ENCODE data around the gene ABTB2.

The ABTB2 gene

GRCh38 chr11:34335801-34336200 lies 22.0 kb downstream of the ABTB2 start:
- no peak overlapping the region for H3K4me3 ChIP-seq (ENCODE audit: insufficient read depth, low read depth, low read length, poor library complexity, severe bottlenecking)
- no peak overlapping the region for H3K27ac ChIP-seq (ENCODE audit: insufficient read depth, low read length, poor library complexity, severe bottlenecking)
- no peaks in the 10 kb centered on the region for H3K9me3 ChIP-seq (ENCODE audit: control insufficient read depth, low read length)
- no peaks in the 10 kb centered on the region for H3K4me1 ChIP-seq (ENCODE audit: control insufficient read depth, insufficient read depth, low read length, poor library complexity, severe bottlenecking)
- H3K27me3 ChIP-seq (replicated peaks; ENCODE audit: control insufficient read depth, insufficient read depth, low read length, poor library complexity, severe bottlenecking): no peaks in the 10 kb centered on the region
- no peaks in the 10 kb centered on the region for H3K36me3 ChIP-seq (ENCODE audit: control insufficient read depth, insufficient read depth, low read length)
- DNase-seq: no peak

- H3K36me3 ChIP-seq (ENCODE audit: control insufficient read depth, insufficient read depth, low read length): no peaks in the 10 kb centered on the region
- no peaks in the 10 kb centered on the region for H3K27me3 ChIP-seq (replicated peaks; ENCODE audit: control insufficient read depth, insufficient read depth, low read length, poor library complexity, severe bottlenecking)
- no peak overlapping the region for H3K4me3 ChIP-seq (ENCODE audit: insufficient read depth, low read depth, low read length, poor library complexity, severe bottlenecking)
- DNase-seq: no peak
- no peak overlapping the region for H3K27ac ChIP-seq (ENCODE audit: insufficient read depth, low read length, poor library complexity, severe bottlenecking)
- H3K9me3 ChIP-seq (ENCODE audit: control insufficient read depth, low read length): no peaks in the 10 kb centered on the region
- no peaks in the 10 kb centered on the region for H3K4me1 ChIP-seq (ENCODE audit: control insufficient read depth, insufficient read depth, low read length, poor library complexity, severe bottlenecking)
Observed at GRCh38 chr11:34335331-34335730, 22.5 kb downstream of the ABTB2 start.

- no peak overlapping the region for H3K27ac ChIP-seq (ENCODE audit: insufficient read depth, low read length, poor library complexity, severe bottlenecking)
- no peak for DNase-seq
- no peaks in the 10 kb centered on the region for H3K36me3 ChIP-seq (ENCODE audit: control insufficient read depth, insufficient read depth, low read length)
- no peaks in the 10 kb centered on the region for H3K9me3 ChIP-seq (ENCODE audit: control insufficient read depth, low read length)
- no peaks in the 10 kb centered on the region for H3K4me1 ChIP-seq (ENCODE audit: control insufficient read depth, insufficient read depth, low read length, poor library complexity, severe bottlenecking)
- H3K27me3 ChIP-seq (replicated peaks; ENCODE audit: control insufficient read depth, insufficient read depth, low read length, poor library complexity, severe bottlenecking): no peaks in the 10 kb centered on the region
- no peak overlapping the region for H3K4me3 ChIP-seq (ENCODE audit: insufficient read depth, low read depth, low read length, poor library complexity, severe bottlenecking)
Observed at GRCh38 chr11:34333787-34334186, 24.0 kb downstream of the ABTB2 start.

- H3K4me3 ChIP-seq (ENCODE audit: insufficient read depth, low read depth, low read length, poor library complexity, severe bottlenecking): no peak overlapping the region
- no peaks in the 10 kb centered on the region for H3K4me1 ChIP-seq (ENCODE audit: control insufficient read depth, insufficient read depth, low read length, poor library complexity, severe bottlenecking)
- H3K9me3 ChIP-seq (ENCODE audit: control insufficient read depth, low read length): no peaks in the 10 kb centered on the region
- H3K27ac ChIP-seq (ENCODE audit: insufficient read depth, low read length, poor library complexity, severe bottlenecking): no peak overlapping the region
- H3K36me3 ChIP-seq (ENCODE audit: control insufficient read depth, insufficient read depth, low read length): no peaks in the 10 kb centered on the region
- no peak for DNase-seq
- H3K27me3 ChIP-seq (replicated peaks; ENCODE audit: control insufficient read depth, insufficient read depth, low read length, poor library complexity, severe bottlenecking): no peaks in the 10 kb centered on the region
Observed at GRCh38 chr11:34332524-34332923, 25.3 kb downstream of the ABTB2 start.

- DNase-seq: no peak
- no peak overlapping the region for H3K27ac ChIP-seq (ENCODE audit: insufficient read depth, low read length, poor library complexity, severe bottlenecking)
Observed at GRCh38 chr11:34331736-34332135, 26.1 kb downstream of the ABTB2 start.

GRCh38 chr11:34331329-34331728 lies 26.5 kb downstream of the ABTB2 start:
- no peaks in the 10 kb centered on the region for H3K36me3 ChIP-seq (ENCODE audit: control insufficient read depth, insufficient read depth, low read length)
- no peak for DNase-seq

More at GRCh38 chr11:34331736-34332135, 26.1 kb downstream of the ABTB2 start:
- Histone ChIP-seq H3K4me3 (ENCODE audit: insufficient read depth, low read depth, low read length, poor library complexity, severe bottlenecking) (no peak overlapping the region), H3K36me3 (ENCODE audit: control insufficient read depth, insufficient read depth, low read length) (no peaks in the 10 kb centered on the region), H3K9me3 (ENCODE audit: control insufficient read depth, low read length) (no peaks in the 10 kb centered on the region), H3K4me1 (ENCODE audit: control insufficient read depth, insufficient read depth, low read length, poor library complexity, severe bottlenecking) (no peaks in the 10 kb centered on the region), H3K27me3 (replicated peaks; ENCODE audit: control insufficient read depth, insufficient read depth, low read length, poor library complexity, severe bottlenecking) (no peaks in the 10 kb centered on the region)

GRCh38 chr11:34330653-34331052 lies 27.2 kb downstream of the ABTB2 start:
- no peak overlapping the region for H3K4me3 ChIP-seq (ENCODE audit: insufficient read depth, low read depth, low read length, poor library complexity, severe bottlenecking)
- DNase-seq: no peak
- no peaks in the 10 kb centered on the region for H3K4me1 ChIP-seq (ENCODE audit: control insufficient read depth, insufficient read depth, low read length, poor library complexity, severe bottlenecking)
- H3K9me3 ChIP-seq (ENCODE audit: control insufficient read depth, low read length): no peaks in the 10 kb centered on the region
- H3K27me3 ChIP-seq (replicated peaks; ENCODE audit: control insufficient read depth, insufficient read depth, low read length, poor library complexity, severe bottlenecking): no peaks in the 10 kb centered on the region
- no peaks in the 10 kb centered on the region for H3K36me3 ChIP-seq (ENCODE audit: control insufficient read depth, insufficient read depth, low read length)
- no peak overlapping the region for H3K27ac ChIP-seq (ENCODE audit: insufficient read depth, low read length, poor library complexity, severe bottlenecking)

More at GRCh38 chr11:34331329-34331728, 26.5 kb downstream of the ABTB2 start:
- Histone ChIP-seq H3K9me3 (ENCODE audit: control insufficient read depth, low read length) (no peaks in the 10 kb centered on the region), H3K4me3 (ENCODE audit: insufficient read depth, low read depth, low read length, poor library complexity, severe bottlenecking) (no peak overlapping the region), H3K27me3 (replicated peaks; ENCODE audit: control insufficient read depth, insufficient read depth, low read length, poor library complexity, severe bottlenecking) (no peaks in the 10 kb centered on the region), H3K27ac (ENCODE audit: insufficient read depth, low read length, poor library complexity, severe bottlenecking) (no peak overlapping the region), H3K4me1 (ENCODE audit: control insufficient read depth, insufficient read depth, low read length, poor library complexity, severe bottlenecking) (no peaks in the 10 kb centered on the region)

GRCh38 chr11:34329876-34330275 lies 27.9 kb downstream of the ABTB2 start:
- Histone ChIP-seq H3K4me1 (ENCODE audit: control insufficient read depth, insufficient read depth, low read length, poor library complexity, severe bottlenecking) (no peaks in the 10 kb centered on the region), H3K9me3 (ENCODE audit: control insufficient read depth, low read length) (no peaks in the 10 kb centered on the region), H3K36me3 (ENCODE audit: control insufficient read depth, insufficient read depth, low read length) (no peaks in the 10 kb centered on the region), H3K27me3 (replicated peaks; ENCODE audit: control insufficient read depth, insufficient read depth, low read length, poor library complexity, severe bottlenecking) (no peaks in the 10 kb centered on the region), H3K4me3 (ENCODE audit: insufficient read depth, low read depth, low read length, poor library complexity, severe bottlenecking) (no peak overlapping the region), H3K27ac (ENCODE audit: insufficient read depth, low read length, poor library complexity, severe bottlenecking) (no peak overlapping the region)
- no peak for DNase-seq

- H3K9me3 ChIP-seq (ENCODE audit: control insufficient read depth, low read length): no peaks in the 10 kb centered on the region
- DNase-seq: no peak
- no peak overlapping the region for H3K4me3 ChIP-seq (ENCODE audit: insufficient read depth, low read depth, low read length, poor library complexity, severe bottlenecking)
- no peaks in the 10 kb centered on the region for H3K36me3 ChIP-seq (ENCODE audit: control insufficient read depth, insufficient read depth, low read length)
- no peak overlapping the region for H3K27ac ChIP-seq (ENCODE audit: insufficient read depth, low read length, poor library complexity, severe bottlenecking)
- H3K4me1 ChIP-seq (ENCODE audit: control insufficient read depth, insufficient read depth, low read length, poor library complexity, severe bottlenecking): no peaks in the 10 kb centered on the region
- H3K27me3 ChIP-seq (replicated peaks; ENCODE audit: control insufficient read depth, insufficient read depth, low read length, poor library complexity, severe bottlenecking): no peaks in the 10 kb centered on the region
Observed at GRCh38 chr11:34328632-34328910, 29.2 kb downstream of the ABTB2 start.

GRCh38 chr11:34327804-34328631 lies 29.8 kb downstream of the ABTB2 start:
- no peak for DNase-seq
- Histone ChIP-seq H3K36me3 (ENCODE audit: control insufficient read depth, insufficient read depth, low read length) (no peaks in the 10 kb centered on the region), H3K4me3 (ENCODE audit: insufficient read depth, low read depth, low read length, poor library complexity, severe bottlenecking) (no peak overlapping the region), H3K4me1 (ENCODE audit: control insufficient read depth, insufficient read depth, low read length, poor library complexity, severe bottlenecking) (no peaks in the 10 kb centered on the region), H3K9me3 (ENCODE audit: control insufficient read depth, low read length) (no peaks in the 10 kb centered on the region), H3K27ac (ENCODE audit: insufficient read depth, low read length, poor library complexity, severe bottlenecking) (no peak overlapping the region), H3K27me3 (replicated peaks; ENCODE audit: control insufficient read depth, insufficient read depth, low read length, poor library complexity, severe bottlenecking) (no peaks in the 10 kb centered on the region)
